Cardiac atrium fibroblast (primary cell): ENCODE measurements around the gene CPSF6. TPM values are rescaled to one million over a fixed set of nuclear protein-coding genes. Genes with fewer than 3 reads are reported as not detected.

ENCODE experiments used
- total RNA-seq: library from RNA; depleted of rRNA; stranded (reverse); fragments of >200 nt; gene quantifications from 2 replicates; pipeline ENCODE4 v1.2.3, GENCODE V29; 2015

The CPSF6 gene
- 15.2 and 29.0 TPM in 2 replicates for total RNA-seq

GRCh38 chr12:69239352-69239921 lies at the start of gene CPSF6:
Gene CPSF6 (plus strand): TSS chr12:69239569. CDS start chr12:69239647, 78 bp downstream.

Other genes with a start within 250 kb of the CPSF6 start
- not detected in 2 replicates for gene LYZ, start 108.8 kb downstream of the CPSF6 start, total RNA-seq
- 12.3 and 37.3 TPM in 2 replicates for gene YEATS4, start 120.2 kb downstream of the CPSF6 start, total RNA-seq
- 29.6 and 33.5 TPM in 2 replicates for gene FRS2, start 230.8 kb downstream of the CPSF6 start, total RNA-seq